Liver (tissue), 9 donors: ENCODE results near the gene CHN2. TPM values are rescaled to one million over a fixed set of nuclear protein-coding genes. Genes with fewer than 3 reads are reported as not detected.

ENCODE experiments used
- DNase-seq: peaks from one replicate; pipeline ENCODE4 v3.0.0-alpha.2; 2017; ENCODE audit warnings: low spot score
- H3K27ac ChIP-seq, 2 donors: one replicate each; pipeline ENCODE4 v1.7.0; 2013; ENCODE audit warnings: inconsistent platforms in 2 of 2, low read length in 2 of 2, control low read depth in 1 of 2, low read depth in 1 of 2, mild to moderate bottlenecking in 1 of 2
- H3K27me3 ChIP-seq, 4 donors: one replicate each; pipeline versions ENCODE4 v1.6.1 to v1.7.0; 2013; ENCODE audit warnings: low read length in 3 of 4, inconsistent platforms in 1 of 4, mild to moderate bottlenecking in 1 of 4, moderate library complexity in 1 of 4; ENCODE audit not compliant: control insufficient read depth in 4 of 4, insufficient read depth in 4 of 4
- H3K36me3 ChIP-seq, 4 donors: one replicate each; pipeline versions ENCODE4 v1.6.1 to v1.7.0; 2013; ENCODE audit warnings: low read length in 3 of 4, mild to moderate bottlenecking in 3 of 4, low read depth in 1 of 4, moderate library complexity in 1 of 4; ENCODE audit not compliant: control insufficient read depth in 4 of 4, insufficient read depth in 3 of 4
- H3K4me1 ChIP-seq, 4 donors: one replicate each; pipeline versions ENCODE4 v1.6.1 to v1.7.0; 2013; ENCODE audit warnings: low read length in 3 of 4, mild to moderate bottlenecking in 3 of 4, moderate library complexity in 1 of 4; ENCODE audit not compliant: control insufficient read depth in 4 of 4, insufficient read depth in 4 of 4
- H3K4me3 ChIP-seq, 3 donors: one replicate each; pipeline versions ENCODE4 v1.6.1 to v1.7.0; 2013; ENCODE audit warnings: low read length in 3 of 3, control low read depth in 1 of 3, low read depth in 1 of 3, mild to moderate bottlenecking in 1 of 3
- H3K9ac ChIP-seq, 2 donors: one replicate each; pipeline ENCODE4 v1.7.0; 2013; ENCODE audit warnings: low read length in 2 of 2, mild to moderate bottlenecking in 2 of 2, moderate library complexity in 2 of 2, control low read depth in 1 of 2, low read depth in 1 of 2
- H3K9me3 ChIP-seq, 4 donors: one replicate each; pipeline versions ENCODE4 v1.6.1 to v1.7.0; 2013; ENCODE audit warnings: low read length in 3 of 4; ENCODE audit not compliant: control insufficient read depth in 4 of 4
- CTCF ChIP-seq: fragments of 150-350 bp; IDR thresholded peaks from 2 replicates; pipeline ENCODE4 v1.5.1; 2017; ENCODE audit warnings: improper control_type of control experiment, low read depth, low read length; ENCODE audit not compliant: missing input control
- EGR1 ChIP-seq, 2 donors: IDR thresholded peaks; 2 replicates each; pipeline ENCODE4 v1.6.1; 2016 to 2018; ENCODE audit warnings: antibody characterized with exemption in 2 of 2, low read depth in 2 of 2
- FOXA1 ChIP-seq: IDR thresholded peaks from 2 replicates; pipeline ENCODE4 v1.6.1; 2016; ENCODE audit warnings: antibody characterized with exemption
- GABPA ChIP-seq, 2 donors: IDR thresholded peaks in 1 of 2; conservative IDR thresholded peaks in 1 of 2; 2 replicates each; pipeline ENCODE4 v1.6.1; 2016; ENCODE audit warnings: antibody characterized with exemption in 2 of 2, mild to moderate bottlenecking in 1 of 2, moderate library complexity in 1 of 2
- HNF4A ChIP-seq, 2 donors: conservative IDR thresholded peaks; 2 replicates each; pipeline ENCODE4 v1.6.1; 2016; ENCODE audit warnings: antibody characterized with exemption in 2 of 2, mild to moderate bottlenecking in 2 of 2
- JUND ChIP-seq, 2 donors: IDR thresholded peaks; 2 replicates each; pipeline ENCODE4 v1.6.1; 2016; ENCODE audit warnings: antibody characterized with exemption in 2 of 2
- MAX ChIP-seq: IDR thresholded peaks from 2 replicates; pipeline ENCODE4 v1.6.1; 2016; ENCODE audit warnings: antibody characterized with exemption
- RAD21 ChIP-seq, 2 donors: IDR thresholded peaks; 2 replicates each; pipeline ENCODE4 v1.6.1; 2016; ENCODE audit warnings: antibody characterized with exemption in 2 of 2, mild to moderate bottlenecking in 2 of 2
- REST ChIP-seq: IDR thresholded peaks from 2 replicates; pipeline ENCODE4 v1.6.1; 2016; ENCODE audit warnings: antibody characterized with exemption, mild to moderate bottlenecking
- RXRA ChIP-seq, 2 donors: IDR thresholded peaks; 2 replicates each; pipeline ENCODE4 v1.6.1; 2017 to 2018; ENCODE audit warnings: antibody characterized with exemption in 2 of 2, mild to moderate bottlenecking in 1 of 2
- SP1 ChIP-seq: IDR thresholded peaks from 2 replicates; pipeline ENCODE4 v1.6.1; 2018; ENCODE audit warnings: antibody characterized with exemption, mild to moderate bottlenecking
- TAF1 ChIP-seq: conservative IDR thresholded peaks from 2 replicates; pipeline ENCODE4 v1.6.1; 2016; ENCODE audit warnings: antibody characterized with exemption, mild to moderate bottlenecking
- YY1 ChIP-seq: IDR thresholded peaks from 2 replicates; pipeline ENCODE4 v1.6.1; 2016; ENCODE audit warnings: antibody characterized with exemption, mild to moderate bottlenecking
- ZBTB33 ChIP-seq: IDR thresholded peaks from 2 replicates; pipeline ENCODE4 v1.6.1; 2016; ENCODE audit warnings: antibody characterized with exemption
- WGBS: extraction: QIAGEN DNeasy Blood & Tissue Kit; methylation state at CpG from one replicate; pipeline ENCODE4 v1.1.7; 2013; 5-methylcytosine and 5-hydroxymethylcytosine counted together
- polyA plus RNA-seq, 2 donors: library from polyadenylated mRNA; stranded (reverse) in 1 of 2; unstranded in 1 of 2; fragments of 200-250 nt in 1 of 2; fragments of >200 nt in 1 of 2; fragmentation: Nextera tagmentation in 1 of 2; extraction: Ambion mirVana in 1 of 2; gene quantifications; one replicate each; pipeline versions ENCODE4 v1.2.1 to v1.2.3, GENCODE V29; 2013 to 2015
- total RNA-seq, 2 donors: library from RNA; depleted of rRNA; stranded (reverse); fragments of >200 nt; gene quantifications; one replicate each; pipeline ENCODE4 v1.2.3, GENCODE V29; 2014
- donor health status: healthy.
- donor health status: healthy.
- donor health status: healthy.
- donor health status: healthy.
- donor health status: healthy.

The CHN2 gene
- total and polyA plus RNA-seq, 4 donors, result 8.3 to 25.4 (median 17.8) TPM

GRCh38 chr7:29335188-29336083 is 140.9 kb downstream of the CHN2 start:
- no peaks in the 10 kb centered on the region for H3K27me3 ChIP-seq
- no peak overlapping the region for H3K9ac ChIP-seq
- 92% methylated on average over 6 of the region's 6 CpGs for WGBS
- no peak overlapping the region for H3K27ac ChIP-seq
- H3K4me1 ChIP-seq, result peaks cover under 1 to 18% (median 14%) of the 10 kb centered on the region in 4 donors
- H3K9me3 ChIP-seq, result no peaks in the 10 kb centered on the region
- no peaks in the 10 kb centered on the region for H3K36me3 ChIP-seq
- no peak for DNase-seq
- TF ChIP-seq REST, result no peak
- H3K4me3 ChIP-seq, result no peak overlapping the region

- no peaks in the 10 kb centered on the region for H3K36me3 ChIP-seq
- no peaks in the 10 kb centered on the region for H3K27me3 ChIP-seq
- no peak overlapping the region for H3K4me3 ChIP-seq
- peaks cover 1 to 11% (median 8%) of the 10 kb centered on the region in 4 donors for H3K4me1 ChIP-seq
- DNase-seq, result no peak
- no peak overlapping the region for H3K9ac ChIP-seq
- H3K9me3 ChIP-seq, result no peaks in the 10 kb centered on the region
- TF ChIP-seq REST (no peak), SP1 (no peak), TAF1 (no peak), FOXA1 (no peak), CTCF (no peak), RAD21 (IDR thresholded peaks at IDR 0.05) (no peak), MAX (no peak), GABPA (IDR thresholded peaks at IDR 0.05 in 1 of 2, conservative IDR thresholded peaks at IDR 0.05 in 1 of 2) (no peak), ZBTB33 (no peak), HNF4A (conservative IDR thresholded peaks at IDR 0.05) (no peak), EGR1 (IDR thresholded peaks at IDR 0.05; ENCODE audit: low read depth in 2 of 2) (no peak), RXRA (IDR thresholded peaks at IDR 0.05) (no peak), JUND (IDR thresholded peaks at IDR 0.05) (no peak), YY1 (no peak)
- WGBS, result 63% methylated on average over 4 of the region's 4 CpGs
- H3K27ac ChIP-seq, result no peak overlapping the region
These were observed 143.1 kb downstream of the CHN2 start for GRCh38 chr7:29337546-29338116.
